ENCODE results near the gene CAPN13.

GRCh38 chr2:30713698-30714097 lies 93.5 kb downstream of the CAPN13 start:
- TF ChIP-seq, protein P1, sequence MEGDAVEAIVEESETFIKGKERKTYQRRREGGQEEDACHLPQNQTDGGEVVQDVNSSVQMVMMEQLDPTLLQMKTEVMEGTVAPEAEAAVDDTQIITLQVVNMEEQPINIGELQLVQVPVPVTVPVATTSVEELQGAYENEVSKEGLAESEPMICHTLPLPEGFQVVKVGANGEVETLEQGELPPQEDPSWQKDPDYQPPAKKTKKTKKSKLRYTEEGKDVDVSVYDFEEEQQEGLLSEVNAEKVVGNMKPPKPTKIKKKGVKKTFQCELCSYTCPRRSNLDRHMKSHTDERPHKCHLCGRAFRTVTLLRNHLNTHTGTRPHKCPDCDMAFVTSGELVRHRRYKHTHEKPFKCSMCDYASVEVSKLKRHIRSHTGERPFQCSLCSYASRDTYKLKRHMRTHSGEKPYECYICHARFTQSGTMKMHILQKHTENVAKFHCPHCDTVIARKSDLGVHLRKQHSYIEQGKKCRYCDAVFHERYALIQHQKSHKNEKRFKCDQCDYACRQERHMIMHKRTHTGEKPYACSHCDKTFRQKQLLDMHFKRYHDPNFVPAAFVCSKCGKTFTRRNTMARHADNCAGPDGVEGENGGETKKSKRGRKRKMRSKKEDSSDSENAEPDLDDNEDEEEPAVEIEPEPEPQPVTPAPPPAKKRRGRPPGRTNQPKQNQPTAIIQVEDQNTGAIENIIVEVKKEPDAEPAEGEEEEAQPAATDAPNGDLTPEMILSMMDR (conservative IDR thresholded peaks at IDR 0.05; ENCODE audit: low read length) = no peak
- no peak for TF ChIP-seq EZH2phosphoT487 (IDR thresholded peaks at IDR 0.05; ENCODE audit: borderline replicate concordance)
